Ishikawa (cell line): Measurements from ENCODE around the gene ATP6V1G3.

Experiments
- CEBPB ChIP-seq: IDR thresholded peaks from 2 replicates; pipeline ENCODE4 v1.6.1; 2012
- CREB1 ChIP-seq: IDR thresholded peaks from 2 replicates; pipeline ENCODE4 v1.6.1; 2012; ENCODE audit warnings: low read depth
- EGR1 ChIP-seq: IDR thresholded peaks from 2 replicates; pipeline ENCODE4 v1.6.1; 2012
- EP300 ChIP-seq: IDR thresholded peaks from 2 replicates; pipeline ENCODE4 v1.6.1; 2012; ENCODE audit warnings: borderline replicate concordance
- FOXM1 ChIP-seq: IDR thresholded peaks from 2 replicates; pipeline ENCODE4 v1.6.1; 2012; ENCODE audit warnings: low read depth, borderline replicate concordance
- NFIC ChIP-seq: IDR thresholded peaks from 2 replicates; pipeline ENCODE4 v1.6.1; 2012
- RAD21 ChIP-seq: IDR thresholded peaks from 2 replicates; pipeline ENCODE4 v1.6.1; 2012; ENCODE audit warnings: low read depth
- TAF1 ChIP-seq: IDR thresholded peaks from 2 replicates; pipeline ENCODE4 v1.6.1; 2012; ENCODE audit warnings: low read depth, mild to moderate bottlenecking
- TCF12 ChIP-seq: IDR thresholded peaks from 2 replicates; pipeline ENCODE4 v1.6.1; 2012; ENCODE audit warnings: low read depth
- TEAD4 ChIP-seq: IDR thresholded peaks from 2 replicates; pipeline ENCODE4 v1.6.1; 2012
- YY1 ChIP-seq: IDR thresholded peaks from 2 replicates; pipeline ENCODE4 v1.6.1; 2012; ENCODE audit warnings: low read depth
- ZBTB7A ChIP-seq: IDR thresholded peaks from 2 replicates; pipeline ENCODE4 v1.6.1; 2012; ENCODE audit warnings: low read depth
- TF ChIP-seq, protein P1 (sequence below): IDR thresholded peaks from 2 replicates; pipeline ENCODE4 v1.6.1; 2012
- TF ChIP-seq, protein P2 (sequence below): IDR thresholded peaks from 2 replicates; pipeline ENCODE4 v1.6.1; 2012
- TF ChIP-seq, protein P3 (sequence below): IDR thresholded peaks from 2 replicates; pipeline ENCODE4 v1.6.1; 2012; ENCODE audit warnings: low read depth, mild to moderate bottlenecking

The ATP6V1G3 gene

DNA sequence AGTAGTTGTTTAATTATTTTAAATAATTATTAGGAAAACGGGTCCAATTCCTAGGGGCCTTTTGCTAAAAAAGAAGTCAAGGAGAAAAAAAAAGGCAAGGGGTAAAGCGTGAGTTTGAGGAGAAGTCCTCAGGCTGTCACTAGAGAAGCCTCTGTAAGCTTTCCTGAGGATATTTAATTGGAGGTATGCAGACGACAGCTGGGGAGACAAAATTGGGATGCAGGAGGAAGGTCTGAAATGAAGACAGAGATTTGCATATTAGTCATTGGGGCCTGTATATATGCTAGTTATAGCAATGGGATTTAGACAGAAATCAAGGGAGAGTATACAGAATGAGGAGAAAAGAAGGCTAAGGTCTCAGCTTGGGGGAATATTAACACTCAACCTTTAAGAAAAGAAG, 8.6 kb downstream of the ATP6V1G3 start:
- TF ChIP-seq TCF12 (no peak), CREB1 (no peak), ZBTB7A (no peak), CEBPB (no peak), TEAD4 (no peak)
- TF ChIP-seq, protein P1, sequence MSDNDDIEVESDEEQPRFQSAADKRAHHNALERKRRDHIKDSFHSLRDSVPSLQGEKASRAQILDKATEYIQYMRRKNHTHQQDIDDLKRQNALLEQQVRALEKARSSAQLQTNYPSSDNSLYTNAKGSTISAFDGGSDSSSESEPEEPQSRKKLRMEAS, result no peak

DNA sequence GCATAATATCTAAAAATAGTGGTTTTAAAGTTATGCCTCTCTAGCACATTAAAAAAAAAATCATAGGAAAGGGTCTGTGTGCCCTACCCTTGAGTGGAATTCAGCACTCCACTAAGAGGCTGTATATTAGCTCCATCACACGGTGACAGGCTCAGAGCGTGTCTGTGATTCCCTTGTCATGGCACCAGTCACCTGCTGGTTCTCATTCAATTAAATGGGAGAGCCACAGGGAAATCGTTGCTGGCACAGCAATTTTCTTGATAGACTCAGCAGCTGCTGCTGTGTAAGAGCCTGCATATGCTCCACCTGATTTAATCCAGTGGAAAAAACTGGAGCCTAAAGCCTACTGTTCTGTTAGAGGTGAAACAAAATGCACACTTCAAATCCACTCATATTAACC, 9.5 kb downstream of the ATP6V1G3 start:
- TF ChIP-seq FOXM1 (no peak), EGR1 (no peak), NFIC (no peak), RAD21 (no peak), TCF12 (no peak), TAF1 (no peak), TEAD4 (no peak), EP300 (no peak)
- TF ChIP-seq, protein P2, sequence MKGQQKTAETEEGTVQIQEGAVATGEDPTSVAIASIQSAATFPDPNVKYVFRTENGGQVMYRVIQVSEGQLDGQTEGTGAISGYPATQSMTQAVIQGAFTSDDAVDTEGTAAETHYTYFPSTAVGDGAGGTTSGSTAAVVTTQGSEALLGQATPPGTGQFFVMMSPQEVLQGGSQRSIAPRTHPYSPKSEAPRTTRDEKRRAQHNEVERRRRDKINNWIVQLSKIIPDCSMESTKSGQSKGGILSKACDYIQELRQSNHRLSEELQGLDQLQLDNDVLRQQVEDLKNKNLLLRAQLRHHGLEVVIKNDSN, result no peak
- TF ChIP-seq, protein P1, result no peak

DNA sequence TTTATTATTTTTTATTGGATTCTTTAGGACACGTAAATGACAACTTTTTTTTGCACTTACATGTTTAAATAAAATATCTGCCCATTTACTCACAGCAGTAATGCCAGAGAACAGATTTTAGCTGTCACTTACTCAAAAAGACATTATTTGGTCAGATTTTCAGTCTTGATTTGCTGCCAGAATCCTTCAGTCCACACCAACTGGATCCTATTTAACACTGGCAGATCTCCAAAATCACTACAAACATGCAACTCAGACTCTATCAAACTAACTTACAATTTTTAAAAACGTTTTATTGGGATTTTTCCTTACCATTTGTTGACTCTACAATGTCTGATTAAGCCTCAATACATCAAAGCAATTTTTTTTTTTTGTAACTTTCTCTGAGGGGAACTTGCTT, 11.1 kb downstream of the ATP6V1G3 start:
- TF ChIP-seq NFIC (0 out of 2 replicates have a peak, but pooled peaks have one; percentile 8), FOXM1 (no peak)

DNA sequence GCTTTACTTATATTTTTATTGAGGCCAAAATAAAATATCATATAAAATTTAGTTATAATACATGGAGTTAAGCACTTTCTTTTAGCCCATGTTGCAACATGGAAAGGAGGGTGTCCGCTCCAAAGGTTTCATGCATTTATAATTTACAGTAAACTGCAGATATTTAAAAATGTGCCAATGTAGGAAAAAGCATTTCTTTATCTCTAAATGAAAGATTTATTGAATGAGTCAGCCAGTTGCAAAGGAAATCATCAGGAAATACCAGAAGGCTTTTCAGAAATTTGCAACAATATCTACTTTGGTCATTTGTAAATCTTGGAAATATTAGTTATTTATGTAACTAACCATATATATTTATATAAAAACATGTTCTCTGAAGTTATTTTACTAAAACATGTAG, 12.1 kb downstream of the ATP6V1G3 start:
- TF ChIP-seq, protein P3, sequence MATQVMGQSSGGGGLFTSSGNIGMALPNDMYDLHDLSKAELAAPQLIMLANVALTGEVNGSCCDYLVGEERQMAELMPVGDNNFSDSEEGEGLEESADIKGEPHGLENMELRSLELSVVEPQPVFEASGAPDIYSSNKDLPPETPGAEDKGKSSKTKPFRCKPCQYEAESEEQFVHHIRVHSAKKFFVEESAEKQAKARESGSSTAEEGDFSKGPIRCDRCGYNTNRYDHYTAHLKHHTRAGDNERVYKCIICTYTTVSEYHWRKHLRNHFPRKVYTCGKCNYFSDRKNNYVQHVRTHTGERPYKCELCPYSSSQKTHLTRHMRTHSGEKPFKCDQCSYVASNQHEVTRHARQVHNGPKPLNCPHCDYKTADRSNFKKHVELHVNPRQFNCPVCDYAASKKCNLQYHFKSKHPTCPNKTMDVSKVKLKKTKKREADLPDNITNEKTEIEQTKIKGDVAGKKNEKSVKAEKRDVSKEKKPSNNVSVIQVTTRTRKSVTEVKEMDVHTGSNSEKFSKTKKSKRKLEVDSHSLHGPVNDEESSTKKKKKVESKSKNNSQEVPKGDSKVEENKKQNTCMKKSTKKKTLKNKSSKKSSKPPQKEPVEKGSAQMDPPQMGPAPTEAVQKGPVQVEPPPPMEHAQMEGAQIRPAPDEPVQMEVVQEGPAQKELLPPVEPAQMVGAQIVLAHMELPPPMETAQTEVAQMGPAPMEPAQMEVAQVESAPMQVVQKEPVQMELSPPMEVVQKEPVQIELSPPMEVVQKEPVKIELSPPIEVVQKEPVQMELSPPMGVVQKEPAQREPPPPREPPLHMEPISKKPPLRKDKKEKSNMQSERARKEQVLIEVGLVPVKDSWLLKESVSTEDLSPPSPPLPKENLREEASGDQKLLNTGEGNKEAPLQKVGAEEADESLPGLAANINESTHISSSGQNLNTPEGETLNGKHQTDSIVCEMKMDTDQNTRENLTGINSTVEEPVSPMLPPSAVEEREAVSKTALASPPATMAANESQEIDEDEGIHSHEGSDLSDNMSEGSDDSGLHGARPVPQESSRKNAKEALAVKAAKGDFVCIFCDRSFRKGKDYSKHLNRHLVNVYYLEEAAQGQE, result no peak
- TF ChIP-seq EP300 (no peak), CREB1 (no peak), FOXM1 (no peak), TEAD4 (no peak), TCF12 (no peak), EGR1 (no peak), RAD21 (no peak), YY1 (no peak), TAF1 (no peak), ZBTB7A (no peak)
- TF ChIP-seq, protein P2, result no peak

DNA sequence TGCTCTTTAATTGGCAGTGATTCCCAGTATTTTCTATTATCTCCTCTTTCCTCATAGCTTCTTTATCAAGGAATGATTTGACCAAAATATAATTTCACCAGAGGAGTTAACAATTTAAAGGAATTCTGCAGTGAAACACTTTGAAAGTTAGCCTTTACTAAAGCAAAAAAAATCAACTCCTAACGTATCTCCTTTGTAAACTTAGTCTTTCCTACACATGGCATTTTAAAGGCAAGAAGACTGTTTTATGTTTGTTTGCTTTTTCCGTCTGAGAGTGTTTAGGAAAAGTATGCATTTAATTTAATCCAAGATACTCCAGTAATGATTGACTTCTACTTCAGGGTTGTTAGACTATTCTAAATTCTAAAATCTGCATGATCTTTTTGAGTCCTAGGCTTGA, 15.9 kb downstream of the ATP6V1G3 start:
- no peak for TF ChIP-seq EP300
- TF ChIP-seq, protein P2, result no peak
- TF ChIP-seq, protein P1, result no peak
- TF ChIP-seq TCF12, result no peak
- no peak for TF ChIP-seq TAF1
- TF ChIP-seq EGR1, result no peak
- TF ChIP-seq, protein P3, result no peak
- TF ChIP-seq RAD21, result no peak

DNA sequence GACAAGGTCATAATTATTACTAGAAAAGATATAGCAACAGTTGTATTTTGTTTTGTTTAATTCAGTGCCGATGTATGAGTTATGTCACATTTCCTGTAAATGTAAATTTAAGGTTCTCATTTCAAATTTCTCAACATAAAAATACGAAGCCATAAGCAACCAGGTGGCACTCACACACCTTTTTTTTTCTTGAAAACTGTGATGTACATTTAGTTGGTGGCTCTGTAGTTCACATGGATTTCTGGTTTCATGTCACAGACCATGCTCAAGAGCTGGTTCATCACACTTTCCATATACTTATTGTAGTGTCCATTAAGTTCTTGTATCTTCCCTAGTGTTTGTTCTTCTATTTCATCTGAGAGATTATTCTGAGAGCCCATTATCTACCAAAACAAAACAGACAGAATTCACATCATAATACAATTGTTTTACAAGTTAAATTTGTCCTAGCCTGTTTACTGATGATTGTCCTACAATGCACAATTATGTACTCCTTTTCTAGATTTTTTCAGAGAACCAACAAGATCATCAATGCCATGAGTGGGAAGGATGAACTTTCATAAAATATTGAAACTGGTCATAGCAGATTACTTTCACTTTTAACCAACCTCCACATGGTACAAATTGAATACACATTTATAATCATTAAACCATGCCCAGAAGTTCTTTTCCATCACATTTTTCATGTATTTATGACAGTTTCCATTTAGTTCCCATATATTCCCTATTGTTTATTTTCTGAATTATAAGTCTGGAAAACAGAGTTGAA, 17.1 kb downstream of the ATP6V1G3 start:
- TF ChIP-seq, protein P1, result no peak
- no peak for TF ChIP-seq ZBTB7A
- TF ChIP-seq FOXM1, result no peak
- no peak for TF ChIP-seq YY1
- TF ChIP-seq EGR1, result no peak
- TF ChIP-seq CEBPB, result no peak
- TF ChIP-seq RAD21, result no peak
- no peak for TF ChIP-seq NFIC
- no peak for TF ChIP-seq TAF1
- TF ChIP-seq, protein P2, result no peak
